ENCODE measurements around the gene CCDC91.
A peak's percentile ranks its signal among the peaks of the same experiment; 100 is the strongest.

CCDC91 gene, protein sequence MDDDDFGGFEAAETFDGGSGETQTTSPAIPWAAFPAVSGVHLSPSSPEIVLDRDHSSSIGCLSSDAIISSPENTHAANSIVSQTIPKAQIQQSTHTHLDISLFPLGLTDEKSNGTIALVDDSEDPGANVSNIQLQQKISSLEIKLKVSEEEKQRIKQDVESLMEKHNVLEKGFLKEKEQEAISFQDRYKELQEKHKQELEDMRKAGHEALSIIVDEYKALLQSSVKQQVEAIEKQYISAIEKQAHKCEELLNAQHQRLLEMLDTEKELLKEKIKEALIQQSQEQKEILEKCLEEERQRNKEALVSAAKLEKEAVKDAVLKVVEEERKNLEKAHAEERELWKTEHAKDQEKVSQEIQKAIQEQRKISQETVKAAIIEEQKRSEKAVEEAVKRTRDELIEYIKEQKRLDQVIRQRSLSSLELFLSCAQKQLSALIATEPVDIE

GRCh38 chr12:28190321-28191050 is at the start of gene CCDC91:
Gene CCDC91, plus strand, starts transcription at chr12:28190456. Its CDS starts 66,760 bp downstream, at chr12:28257216.
- peak; percentile 93 for DNase-seq

- DNase-seq: no peak
Measured at GRCh38 chr12:28144059-28144458, 46.2 kb upstream of the CCDC91 start.

- no peak for DNase-seq
Measured at GRCh38 chr12:28144532-28144931, 45.7 kb upstream of the CCDC91 start.

DNA sequence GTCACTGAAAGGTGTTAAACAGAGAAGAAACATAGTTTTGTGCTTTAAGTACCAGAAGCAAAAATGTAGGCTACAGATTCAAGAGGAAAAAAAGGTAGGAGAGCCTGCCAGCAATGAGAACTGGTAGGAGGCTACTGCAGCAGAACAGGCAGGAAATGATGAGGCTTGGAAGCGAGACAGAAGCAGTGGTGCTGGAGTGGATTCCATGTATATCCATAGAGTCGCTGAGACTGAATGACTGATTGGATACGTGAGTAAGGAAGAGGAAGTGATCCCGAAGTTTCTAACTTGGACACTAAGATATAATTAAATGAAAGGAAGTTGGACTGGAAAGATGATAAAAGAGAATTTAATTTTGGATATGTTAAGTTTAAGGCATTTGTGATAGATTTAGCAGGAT is 45.0 kb upstream of the CCDC91 start:
- no peak for DNase-seq

DNA sequence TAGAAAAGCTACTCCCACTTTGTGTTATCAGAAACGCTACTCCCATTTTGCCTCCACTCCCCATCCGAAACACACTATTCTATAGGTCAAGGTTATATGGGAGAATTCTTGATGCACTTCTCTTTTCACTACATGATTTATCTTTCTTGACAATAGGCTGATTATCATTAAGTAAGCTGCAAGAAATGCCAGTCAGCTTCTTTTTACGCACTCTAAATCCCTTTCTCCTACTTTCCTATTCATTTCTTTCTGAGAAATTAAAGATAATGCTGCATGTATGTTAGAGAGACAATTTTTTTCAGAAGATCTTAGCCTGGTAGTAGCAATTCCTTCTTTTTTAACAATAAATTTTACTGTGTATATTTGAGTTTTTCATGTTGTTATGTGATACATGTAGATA is 41.0 kb upstream of the CCDC91 start:
- DNase-seq: no peak

DNA sequence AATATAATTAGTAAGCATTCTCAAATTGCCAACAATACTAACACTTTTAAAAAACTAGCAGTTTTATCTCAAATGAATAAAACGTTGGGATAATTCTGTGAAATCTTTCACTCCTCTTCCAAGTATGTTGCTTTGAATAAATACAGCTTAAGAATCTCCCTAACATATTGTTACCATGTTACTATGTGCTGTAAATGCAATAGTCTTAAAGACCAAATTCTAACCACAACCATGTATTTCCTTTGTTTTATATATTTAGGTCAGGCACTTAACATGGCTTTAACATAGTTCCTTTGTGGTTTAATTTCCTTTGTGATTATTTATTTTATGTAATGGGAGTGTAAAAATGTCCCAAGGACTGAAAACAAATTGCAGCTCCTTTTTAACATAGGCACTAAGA is 33.9 kb upstream of the CCDC91 start:
- DNase-seq: no peak

DNA sequence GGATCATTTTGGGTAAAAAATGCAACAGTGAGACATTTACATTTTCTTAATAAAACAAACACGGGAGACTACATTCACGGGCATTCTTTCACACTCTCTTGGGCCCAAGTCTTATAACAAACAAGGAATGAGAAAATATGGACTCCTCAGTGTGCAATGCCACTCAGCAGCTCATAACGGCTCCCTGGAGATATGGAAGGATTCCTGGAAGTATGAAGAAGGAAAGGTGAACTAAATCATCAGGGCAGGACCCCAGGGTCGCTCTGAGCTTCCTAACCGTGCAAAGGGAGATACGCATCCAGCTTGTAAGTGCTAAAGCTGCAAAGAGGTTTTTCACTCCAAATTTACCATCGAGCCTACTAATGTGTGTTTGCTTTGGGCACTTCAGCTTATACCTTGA is 33.5 kb upstream of the CCDC91 start:
- DNase-seq: no peak

DNA sequence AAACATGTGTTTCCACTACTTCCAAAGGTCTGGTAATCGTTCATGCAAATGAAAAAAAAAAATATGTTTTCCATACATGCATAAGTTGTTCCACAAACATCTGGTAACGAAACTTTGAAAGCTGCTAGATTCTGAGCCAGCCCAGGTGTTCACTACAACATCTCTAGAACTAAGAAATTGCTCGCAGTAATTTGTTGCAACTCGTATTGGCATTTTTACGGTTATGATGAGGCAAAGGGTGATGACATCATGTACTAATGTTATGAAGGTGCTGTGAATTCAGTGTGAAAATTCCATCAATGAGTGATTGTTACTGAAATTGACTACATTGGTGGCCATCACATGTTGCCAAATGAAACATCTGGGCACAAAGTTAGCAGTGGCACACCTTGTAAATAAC is 31.9 kb upstream of the CCDC91 start:
- DNase-seq: no peak

GRCh38 chr12:28159688-28160087 is 30.6 kb upstream of the CCDC91 start:
- DNase-seq: no peak

GRCh38 chr12:28161697-28162096 is 28.6 kb upstream of the CCDC91 start:
- no peak for DNase-seq

DNA sequence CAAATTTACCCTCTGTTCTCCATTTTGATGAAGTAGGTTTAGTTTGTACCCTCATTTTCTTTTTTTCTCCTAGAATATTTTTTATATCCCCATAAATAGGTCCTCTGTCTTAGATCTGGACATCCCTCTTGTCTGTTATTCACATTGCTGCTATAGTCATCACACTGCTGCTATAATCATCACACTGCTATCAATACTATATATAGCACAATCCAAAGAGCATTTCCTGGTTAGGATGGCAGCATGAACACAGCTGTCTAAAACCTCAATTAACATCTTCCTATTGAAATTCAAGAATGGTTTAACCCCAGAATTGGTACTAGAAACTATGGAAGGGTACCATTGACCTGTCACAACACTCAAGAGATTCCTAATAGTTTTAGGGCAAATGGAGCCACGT is 27.6 kb upstream of the CCDC91 start:
- DNase-seq: no peak

DNA sequence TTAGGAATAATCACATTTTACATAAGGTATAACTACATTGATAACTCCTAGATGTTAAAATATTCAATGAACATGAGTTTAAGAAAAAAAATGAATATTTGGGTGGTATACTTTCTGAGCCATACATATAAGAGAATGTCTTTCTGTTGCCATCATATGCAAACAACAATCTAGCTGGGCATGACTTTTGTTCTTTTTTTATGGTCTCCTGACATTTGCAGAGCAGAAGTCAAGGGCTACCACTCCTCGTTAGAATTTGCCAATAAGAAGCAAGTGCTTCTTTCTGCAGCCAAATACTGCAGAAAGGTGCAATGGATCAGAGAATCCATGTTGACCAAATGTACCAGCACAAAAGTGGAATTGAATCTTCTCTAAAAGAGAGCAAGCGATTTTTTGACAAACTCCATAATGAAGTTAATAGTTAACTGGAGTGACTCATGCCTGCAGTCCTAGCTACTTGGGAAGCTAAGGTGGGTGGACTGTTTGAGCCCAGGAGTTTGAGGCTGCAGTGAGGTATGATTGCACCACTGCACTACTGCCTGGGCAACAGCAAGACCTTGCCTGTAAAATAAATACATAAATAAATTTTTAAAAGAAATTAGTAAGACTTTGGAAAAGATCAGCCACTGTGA is 25.5 kb upstream of the CCDC91 start:
- no peak for DNase-seq

GRCh38 chr12:28167981-28168485 is 22.2 kb upstream of the CCDC91 start:
- no peak for DNase-seq

DNA sequence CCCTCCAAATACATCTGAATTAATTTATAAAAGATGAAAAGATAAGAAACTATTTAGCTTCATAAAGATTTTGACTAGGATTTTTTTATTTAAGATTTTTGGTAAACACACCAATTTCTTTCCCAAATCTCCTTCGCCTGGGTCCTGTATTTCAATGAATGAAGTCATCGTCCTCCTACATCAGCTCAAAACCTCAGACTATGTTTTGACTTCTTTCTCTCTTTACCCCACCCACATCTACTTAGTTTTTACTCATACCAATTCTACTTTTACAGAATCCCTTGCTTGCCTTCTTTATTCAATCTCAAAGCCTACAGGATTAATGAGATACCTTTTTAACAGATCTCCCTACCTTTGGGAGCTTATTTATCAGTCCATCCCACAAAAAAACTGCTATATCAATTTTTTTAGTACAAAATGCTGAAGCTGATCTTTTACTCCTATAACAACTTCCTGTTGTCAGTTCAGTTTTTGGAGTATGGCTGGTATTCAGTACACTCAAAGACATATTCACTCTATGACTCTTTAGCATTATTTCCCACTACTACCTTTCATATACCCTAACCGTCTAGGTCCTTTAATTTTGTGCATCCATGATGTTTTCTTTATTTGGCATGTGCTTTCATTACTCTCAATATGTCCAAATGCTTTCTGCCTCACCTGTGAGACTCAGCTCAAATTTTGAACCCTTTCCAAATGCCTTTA is 18.7 kb upstream of the CCDC91 start:
- no peak for DNase-seq

GRCh38 chr12:28172434-28173030 is 17.7 kb upstream of the CCDC91 start:
- DNase-seq: no peak

DNA sequence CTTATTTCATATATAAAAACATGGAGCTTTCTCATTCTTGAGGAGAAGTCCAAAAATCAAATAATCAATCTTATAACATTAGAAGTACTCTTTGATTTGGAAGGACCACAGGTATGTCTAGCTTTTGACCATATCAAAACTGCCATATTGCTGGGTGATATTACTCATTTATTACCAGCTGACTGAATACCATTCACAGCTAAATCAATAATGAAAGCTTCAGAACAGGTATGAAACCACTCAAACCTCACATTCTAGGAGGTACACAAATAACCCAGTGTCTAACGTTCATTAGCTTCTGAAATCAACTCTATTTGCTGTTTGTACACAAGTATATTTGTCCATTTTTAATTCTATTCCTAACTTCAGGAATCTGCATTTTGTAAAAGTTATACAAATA is 16.8 kb upstream of the CCDC91 start:
- DNase-seq: no peak

GRCh38 chr12:28175098-28175589 is 15.1 kb upstream of the CCDC91 start:
- no peak for DNase-seq

DNA sequence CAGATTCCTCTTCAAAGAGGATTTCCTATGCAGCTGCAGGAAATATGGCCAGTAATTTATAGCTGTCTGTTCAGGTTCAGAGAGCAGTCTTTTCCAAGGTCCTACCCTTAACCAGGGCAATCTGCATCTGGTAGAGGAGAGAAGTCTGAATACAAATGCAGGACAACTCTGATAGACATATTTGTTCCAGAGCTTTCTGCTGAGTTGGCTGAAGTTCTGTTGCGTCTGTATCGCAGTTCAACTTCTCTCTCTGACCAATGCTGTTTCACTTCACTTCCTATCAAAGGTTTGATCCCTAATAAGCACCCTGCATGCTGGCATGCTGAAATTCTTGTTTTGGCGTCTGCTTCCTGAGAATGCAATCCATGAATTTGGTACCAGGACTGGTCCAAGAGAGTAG is 14.0 kb upstream of the CCDC91 start:
- no peak for DNase-seq

DNA sequence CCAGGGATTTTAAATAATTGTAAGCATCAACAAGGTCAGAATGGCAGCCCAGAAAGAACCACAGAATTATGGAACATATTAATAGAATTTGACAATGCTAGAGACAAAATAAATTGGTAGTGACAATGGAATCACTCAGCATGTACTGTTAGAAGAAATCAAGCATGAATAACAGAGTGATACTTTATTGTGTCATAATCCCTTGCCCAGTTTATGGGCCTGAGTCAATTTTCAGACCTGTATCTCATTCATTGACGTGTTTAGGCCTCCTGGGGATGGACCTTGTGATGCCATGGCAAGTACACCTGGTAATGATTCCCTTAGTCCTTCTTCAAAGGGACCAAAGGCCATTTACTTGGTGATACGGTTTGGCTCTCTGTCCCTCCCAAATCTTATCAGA is 12.8 kb upstream of the CCDC91 start:
- no peak for DNase-seq

- DNase-seq: no peak
Measured at GRCh38 chr12:28177905-28178304, 12.4 kb upstream of the CCDC91 start.

DNA sequence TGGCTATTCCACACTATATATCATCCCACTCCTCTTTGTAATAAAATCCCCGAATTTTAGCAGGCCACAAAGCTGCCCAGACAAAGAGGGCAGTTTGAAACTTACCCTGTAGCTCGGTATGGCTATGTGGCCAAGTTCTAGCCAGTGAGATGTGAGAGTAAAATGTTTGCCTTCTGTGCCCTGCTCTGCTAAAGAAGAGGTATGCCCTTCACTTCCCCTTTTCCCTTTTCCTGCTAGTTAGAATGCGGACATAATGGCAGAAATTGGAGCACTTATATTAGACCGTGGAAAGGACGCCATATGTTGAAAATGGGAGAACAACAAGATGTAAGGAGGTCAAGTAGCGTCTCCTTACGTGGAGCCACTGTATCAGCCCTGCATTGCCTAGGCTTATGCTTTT is 11.5 kb upstream of the CCDC91 start:
- no peak for DNase-seq

- no peak for DNase-seq
Measured at GRCh38 chr12:28180786-28181185, 9.5 kb upstream of the CCDC91 start.

Data from femur (tissue), 1 donor.